Superior temporal gyrus (tissue), 1 donor: ENCODE measurements around the gene TPCN2.

Source experiments
- DNase-seq: peaks from one replicate; pipeline ENCODE4 v3.0.0-alpha.2; 2016; ENCODE audit errors: extremely low spot score

TPCN2 gene

DNA sequence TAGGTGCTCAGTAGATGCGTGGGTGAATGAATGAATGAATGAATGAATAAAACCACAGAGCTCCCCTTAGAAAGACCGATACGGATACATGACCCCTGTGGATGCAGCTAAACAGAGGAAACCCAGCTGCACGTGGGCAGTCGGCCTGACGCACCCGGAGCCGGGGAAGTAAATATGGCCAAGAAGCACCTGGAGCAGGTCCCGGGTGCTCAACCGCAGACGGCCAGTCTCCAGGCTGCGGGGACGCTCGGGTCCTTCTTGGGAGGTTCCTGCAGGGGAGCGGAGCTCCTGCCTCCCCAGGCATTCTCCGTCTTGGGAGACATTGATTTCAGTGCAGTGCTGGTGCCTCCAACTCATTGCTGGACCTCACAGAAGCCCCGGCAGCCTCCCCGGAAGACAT lies 11.7 kb upstream of the TPCN2 start:
- no peak for DNase-seq

DNA sequence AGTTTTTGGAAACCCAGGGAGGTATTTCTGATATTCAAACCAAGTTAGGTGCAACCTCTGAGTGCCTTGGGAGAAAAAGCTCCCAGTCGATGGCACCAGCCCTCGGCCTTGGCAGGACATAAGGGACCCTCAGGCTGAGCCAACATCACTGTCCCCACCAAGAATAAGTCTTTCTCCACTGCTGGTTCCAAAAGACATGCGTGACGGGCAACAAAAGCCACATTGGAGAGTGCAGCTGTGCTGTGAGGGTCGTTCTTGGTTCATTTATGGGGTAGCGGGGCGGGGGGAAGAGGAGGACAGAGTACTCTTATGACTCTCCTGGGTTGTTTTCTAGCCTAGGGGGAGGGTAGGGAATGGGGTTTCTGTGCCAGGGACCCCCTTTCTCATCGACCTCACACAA lies 11.2 kb upstream of the TPCN2 start:
- no peak for DNase-seq

DNA sequence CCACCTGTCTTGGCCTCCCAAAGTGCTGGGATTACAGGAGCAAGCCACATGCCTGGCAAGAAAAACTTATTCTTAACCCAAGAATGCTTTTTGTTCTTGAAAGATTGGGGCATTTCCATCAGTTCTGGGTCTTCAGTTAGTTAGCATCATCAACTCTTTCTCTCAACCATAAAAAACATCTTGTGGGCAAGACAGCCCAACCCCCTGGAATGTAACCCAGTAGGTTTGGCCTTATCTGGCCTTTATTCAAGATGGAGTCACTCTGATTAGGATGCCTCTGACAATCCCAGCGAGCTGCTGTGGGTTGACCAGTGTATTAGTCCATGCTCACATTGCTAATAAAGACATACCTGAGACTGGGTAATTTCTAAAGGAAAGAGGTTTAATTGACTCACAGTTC lies 9.2 kb upstream of the TPCN2 start:
- no peak for DNase-seq

DNA sequence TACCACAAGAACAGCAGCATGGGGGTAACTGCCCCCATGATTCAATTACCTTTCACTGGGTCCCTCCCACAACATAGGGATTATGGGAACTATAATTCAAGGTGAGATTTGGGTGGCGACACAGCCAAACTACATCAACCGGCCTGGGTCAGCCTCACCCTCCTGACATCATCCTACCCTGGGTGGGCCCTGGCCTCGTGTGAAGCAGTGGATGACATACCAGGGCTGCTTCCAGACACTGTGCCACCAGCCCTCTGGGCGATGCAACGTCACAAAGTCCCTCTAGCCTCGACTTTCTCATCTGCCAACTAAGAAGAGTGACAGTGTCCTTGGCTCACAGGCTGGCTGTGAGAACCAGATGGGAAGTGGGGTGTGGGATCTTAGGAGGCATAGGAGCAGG lies 8.7 kb upstream of the TPCN2 start:
- no peak for DNase-seq

- DNase-seq: no peak
These were observed 8.0 kb upstream of the TPCN2 start for GRCh38 chr11:69040581-69041260.

DNA sequence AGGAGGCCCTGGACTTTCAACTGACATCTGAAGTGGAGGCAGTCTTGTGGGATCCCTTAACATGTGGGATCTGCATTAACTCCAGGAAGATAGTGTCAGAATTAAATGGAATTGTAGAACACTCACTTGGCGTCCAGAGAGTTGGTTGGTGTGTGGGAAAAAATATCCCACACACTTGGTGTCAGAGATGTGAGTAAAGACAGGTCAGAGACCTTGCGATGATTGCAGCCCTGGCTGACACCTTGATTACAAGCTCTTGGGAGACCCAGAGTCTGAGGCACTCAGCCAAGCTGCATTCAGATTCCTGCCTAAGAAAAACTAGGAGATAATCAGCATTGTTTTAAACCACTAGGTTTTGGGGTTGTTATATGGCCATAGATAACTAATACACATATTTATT lies 7.2 kb upstream of the TPCN2 start:
- no peak for DNase-seq

DNA sequence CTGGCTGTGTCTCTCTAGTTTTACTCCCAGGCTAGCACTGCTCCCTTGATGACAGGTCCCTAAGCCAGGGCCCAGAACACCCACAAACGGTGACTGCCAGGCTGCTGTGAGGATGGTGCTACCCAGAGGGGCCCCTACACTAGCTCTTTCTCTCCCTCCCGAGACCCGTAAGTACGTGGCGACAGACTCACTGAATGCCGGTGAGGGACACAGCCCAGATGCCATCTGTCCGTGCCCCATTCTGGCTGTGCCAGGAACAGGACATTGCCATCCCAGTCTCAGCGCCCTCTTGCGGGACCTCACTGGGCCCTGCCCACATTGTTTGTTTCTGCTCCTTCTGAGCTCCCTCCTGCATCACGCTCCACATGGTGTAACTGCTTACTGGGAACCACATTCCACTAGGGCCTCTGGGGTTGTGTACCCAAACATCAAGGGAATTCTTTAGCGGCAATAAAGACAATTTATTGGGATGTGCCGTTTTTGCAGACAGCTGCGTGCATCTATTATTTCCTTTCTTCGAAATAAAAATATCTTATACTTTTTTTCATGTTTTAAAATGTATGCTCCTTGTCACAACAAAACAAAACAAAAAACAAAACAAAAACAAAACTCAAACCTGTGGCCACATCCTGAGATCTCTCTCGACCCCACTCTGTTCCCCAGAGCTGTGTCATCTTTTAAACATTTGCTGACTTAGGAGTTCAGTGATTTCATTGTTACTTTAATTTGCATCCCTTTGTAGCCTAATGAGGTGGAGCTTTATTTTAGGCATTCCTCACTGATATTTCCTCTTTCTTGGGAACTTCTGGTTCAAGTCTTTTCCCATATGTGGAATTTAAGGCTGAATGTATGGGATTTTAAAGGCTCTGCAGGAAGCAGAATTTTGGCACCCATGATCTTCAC lies 4.4 kb upstream of the TPCN2 start:
- DNase-seq: peak; percentile 83

DNA sequence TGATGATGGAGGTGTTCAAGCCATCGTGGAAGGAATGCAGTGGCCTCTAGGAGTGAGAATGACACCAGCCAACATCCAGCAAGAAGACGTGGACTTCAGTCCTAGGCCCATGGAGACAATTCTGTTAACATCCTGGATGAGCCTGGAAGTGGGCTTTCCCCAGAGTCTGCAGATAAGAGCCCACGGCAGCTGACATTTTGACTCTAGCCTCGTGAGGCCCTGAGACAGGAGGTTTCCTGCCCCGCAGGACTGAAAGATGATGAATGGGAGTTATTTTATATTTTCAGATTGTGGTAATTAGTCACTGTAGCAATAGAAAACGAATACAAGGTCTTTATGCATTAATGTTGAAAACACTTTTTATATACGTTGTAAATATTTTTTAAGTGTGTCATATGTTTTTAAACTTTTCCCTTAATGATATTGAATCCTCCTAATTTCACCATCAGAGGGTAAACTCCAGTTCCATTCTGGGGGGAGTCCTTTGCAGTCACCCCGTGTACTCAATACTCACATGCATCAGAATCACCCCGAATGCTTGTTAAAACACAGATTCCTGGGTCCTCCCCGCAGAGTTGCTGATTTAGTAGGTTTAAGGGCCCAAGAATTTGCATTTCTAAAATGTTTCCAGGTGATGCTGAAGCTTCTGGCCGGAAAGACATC lies 570 bp upstream of the TPCN2 start:
- no peak for DNase-seq

- DNase-seq: no peak
These were observed 747 bp downstream of the TPCN2 start for GRCh38 chr11:69049490-69049867.

- DNase-seq: no peak
These were observed 2.1 kb downstream of the TPCN2 start for GRCh38 chr11:69050592-69051380.

GRCh38 chr11:69051381-69052342 lies 2.9 kb downstream of the TPCN2 start:
- DNase-seq: no peak

- no peak for DNase-seq
These were observed 3.8 kb downstream of the TPCN2 start for GRCh38 chr11:69052343-69053168.

GRCh38 chr11:69053169-69053477 lies 4.4 kb downstream of the TPCN2 start:
- DNase-seq: no peak

DNA sequence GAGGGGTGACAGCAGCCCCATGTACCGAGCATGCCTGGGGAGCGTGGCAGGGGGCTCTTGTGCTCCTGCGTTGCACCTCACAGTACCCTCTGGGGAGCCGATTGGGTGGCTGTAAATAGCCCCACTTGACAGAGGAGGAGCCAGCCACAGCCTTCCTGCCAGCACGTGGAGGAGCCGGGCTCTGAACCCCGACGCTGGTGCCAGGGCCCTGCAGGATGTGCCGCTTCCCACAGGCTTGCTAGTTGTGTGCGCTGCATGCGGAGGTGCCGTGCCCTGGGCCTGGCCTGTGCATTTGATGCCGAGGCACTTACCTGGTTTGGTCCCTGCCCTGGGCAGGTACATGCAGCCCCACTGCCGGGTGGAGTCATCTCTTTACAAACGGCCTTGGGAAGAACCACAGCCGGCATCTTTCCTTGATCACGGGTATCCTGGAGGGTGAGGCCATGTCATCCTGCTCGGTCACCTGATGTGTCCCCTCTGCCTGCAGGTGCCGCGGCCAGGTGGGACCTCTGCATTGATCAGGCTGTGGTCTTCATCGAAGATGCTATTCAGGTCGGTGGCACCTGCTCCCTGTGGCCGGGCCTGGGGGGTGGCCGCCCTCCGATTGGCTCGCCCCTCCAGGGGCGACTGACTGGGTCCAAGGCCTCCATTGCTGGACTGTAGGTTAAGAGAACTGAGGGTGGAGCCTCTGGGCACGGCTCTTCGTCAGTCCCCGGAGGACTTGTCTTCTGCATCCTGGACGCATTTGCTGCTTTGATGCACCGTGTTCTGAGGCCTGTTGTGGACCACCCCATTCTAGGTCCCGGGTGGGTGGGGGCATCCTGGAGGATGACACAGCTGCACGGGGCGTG lies 5.0 kb downstream of the TPCN2 start:
- no peak for DNase-seq

- no peak for DNase-seq
These were observed 5.9 kb downstream of the TPCN2 start for GRCh38 chr11:69054397-69055211.

DNA sequence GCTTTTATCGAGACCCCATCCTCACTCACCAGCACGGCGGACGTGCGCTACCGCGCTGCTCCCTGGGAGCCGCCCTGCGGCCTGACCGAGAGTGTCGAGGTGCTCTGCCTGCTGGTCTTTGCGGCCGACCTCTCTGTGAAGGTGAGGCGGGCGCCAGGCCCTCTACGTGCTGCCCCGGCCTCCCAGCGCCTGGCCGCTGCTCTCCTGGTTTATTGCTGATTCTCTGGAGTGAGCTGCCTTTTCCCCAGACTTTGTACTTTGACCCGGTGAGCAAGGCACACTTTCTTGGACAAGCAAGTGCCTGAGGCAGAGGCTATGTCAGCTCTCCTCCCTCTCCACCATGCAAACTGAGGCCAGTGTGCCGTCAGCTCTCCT lies 6.5 kb downstream of the TPCN2 start:
- DNase-seq: no peak

DNA sequence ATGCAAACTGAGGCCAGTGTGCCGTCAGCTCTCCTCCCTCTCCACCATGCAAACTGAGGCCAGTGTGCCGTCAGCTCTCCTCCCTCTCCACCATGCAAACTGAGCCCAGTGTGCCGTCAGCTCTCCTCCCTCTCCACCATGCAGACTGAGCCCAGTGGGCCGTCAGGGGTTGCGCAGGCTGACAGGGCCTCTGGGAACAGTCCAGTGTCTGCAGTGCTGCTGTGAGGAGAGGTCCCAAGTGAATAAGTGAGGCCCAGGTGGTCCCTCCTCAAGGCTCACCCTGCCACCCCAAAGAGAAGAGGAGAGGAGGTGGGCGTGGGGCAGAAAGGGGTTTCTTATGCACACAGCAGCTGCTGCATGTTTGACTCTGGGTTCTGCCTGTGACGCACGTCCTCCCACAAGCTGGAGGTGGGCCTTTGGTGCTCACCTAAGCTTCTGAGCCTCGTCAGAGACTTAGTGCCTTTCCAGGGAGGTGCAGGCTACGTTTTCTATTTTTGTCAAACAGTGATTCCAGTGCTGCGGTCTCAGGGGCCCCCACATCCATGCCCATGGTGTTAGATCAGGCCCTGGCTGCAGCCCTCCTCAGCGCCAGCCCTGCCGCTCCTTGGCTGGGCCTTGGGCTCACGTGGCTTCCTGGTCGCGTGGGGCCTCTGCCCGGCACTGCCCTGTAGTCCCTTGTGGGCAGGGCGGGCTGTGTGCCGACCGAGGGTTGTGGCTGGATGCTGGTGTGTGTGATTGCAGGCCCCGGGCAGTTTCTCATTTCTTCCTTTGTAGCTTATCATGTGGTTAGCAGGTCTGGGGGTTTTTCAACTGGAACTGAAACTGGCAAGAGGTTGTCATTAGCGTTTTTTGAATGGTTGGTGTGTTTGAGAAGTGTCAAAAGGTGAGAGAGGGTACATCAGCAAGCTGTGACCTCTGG lies 7.1 kb downstream of the TPCN2 start:
- DNase-seq: peak; percentile 20
